ENCODE measurements around the gene ACSF3. TPM values are rescaled to one million over a fixed set of nuclear protein-coding genes. Genes with fewer than 3 reads are reported as not detected.

Gene ACSF3
- total and polyA plus RNA-seq, 2 of the 4 experiments (the other 2 are of a cell fraction): 9.5 to 14.2 TPM

DNA sequence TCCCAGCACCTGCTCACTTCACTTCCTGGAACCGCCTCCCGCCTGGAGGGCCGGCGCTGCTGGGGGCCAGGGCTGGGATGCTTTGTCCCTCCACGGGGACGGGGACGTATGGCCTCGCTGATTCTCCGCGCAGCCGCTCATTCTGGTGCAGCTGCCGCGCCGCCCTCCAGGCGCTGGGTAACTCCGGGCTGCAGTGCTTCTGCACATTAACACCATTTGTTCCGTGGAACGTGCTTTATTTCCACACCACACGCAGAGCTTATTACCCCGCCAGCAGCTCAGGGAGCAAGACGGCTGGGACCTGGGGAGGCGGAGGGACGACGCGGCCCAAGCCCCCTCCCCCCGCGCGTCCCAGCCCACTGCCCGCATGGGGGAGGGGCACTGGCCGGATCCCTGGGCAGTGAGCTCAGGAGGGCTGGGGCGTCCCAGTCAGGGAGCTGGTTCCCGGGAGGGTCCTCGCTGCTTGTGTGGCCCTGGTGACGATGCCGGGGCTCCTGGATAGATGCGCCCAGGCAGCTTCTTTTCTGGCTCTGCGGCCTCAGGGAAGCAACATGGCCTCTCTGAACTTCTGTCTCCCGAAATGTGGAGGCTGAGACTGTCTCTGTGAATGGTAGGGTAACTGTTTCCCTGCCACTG, 45.4 kb upstream of the ACSF3 start:
- CTCF ChIA-PET: no interaction called here

More for the DNA sequence above, 45.4 kb upstream of the ACSF3 start:
- H3K27me3 ChIP-seq (ENCODE audit: control insufficient read depth, insufficient read depth, low read length): peaks cover 46% of the 10 kb centered on the region
- H4K20me1 ChIP-seq (ENCODE audit: insufficient read depth, low read length): no peaks in the 10 kb centered on the region; the same call in 1 of the 2 replicates
- in situ Hi-C loops (cut with MboI; ENCODE audit: low sequenced_read_pairs): no loop called here
- H3K27ac ChIP-seq (ENCODE audit: insufficient read depth, low read length): no peak overlapping the region
- H2AK9ac ChIP-seq (replicated peaks; ENCODE audit: low read depth, low read length, poor library complexity): no peak overlapping the region
- no peak overlapping the region for H4K5ac ChIP-seq (ENCODE audit: low read depth, low read length)
- H3K9me3 ChIP-seq (ENCODE audit: control insufficient read depth, insufficient read depth, low read length): no peaks in the 10 kb centered on the region
- no peak overlapping the region for H3K4me3 ChIP-seq (ENCODE audit: insufficient read depth, low read depth, low read length)
- no peak overlapping the region for H3K4ac ChIP-seq (ENCODE audit: low read depth, low read length)
- H3K18ac ChIP-seq (ENCODE audit: low read depth, low read length): no peak overlapping the region
- no peak overlapping the region for H2BK120ac ChIP-seq (ENCODE audit: low read depth, low read length)
- no TSS peak for BruUV-seq (replicated peaks)
- H3K9ac ChIP-seq (ENCODE audit: low read depth, low read length): no peak overlapping the region
- no peak overlapping the region for H3K56ac ChIP-seq (ENCODE audit: extremely low read depth, insufficient read depth, low read length)
- H3K4me2 ChIP-seq (ENCODE audit: low read depth, low read length): no peak overlapping the region
- H2AFZ ChIP-seq (replicated peaks; ENCODE audit: low read length, poor library complexity): no peak overlapping the region
- no peak overlapping the region for H2BK20ac ChIP-seq (ENCODE audit: low read depth, low read length)
- no peaks in the 10 kb centered on the region for H3K79me1 ChIP-seq (ENCODE audit: low read depth in 1 of 2, low read length in 2 of 2)
- intact Hi-C loops (cut with micrococcal nuclease): no loop called here
- TF ChIP-seq NFE2L2 (IDR thresholded peaks at IDR 0.05; ENCODE audit: low read depth, low read length): no peak
- TF ChIP-seq RCOR1 (IDR thresholded peaks at IDR 0.05; ENCODE audit: insufficient replicate concordance, low read length): no peak
- TF ChIP-seq MAZ (IDR thresholded peaks at IDR 0.05; ENCODE audit: borderline replicate concordance, low read depth, low read length): no peak
- no peak for TF ChIP-seq RAD21 (IDR thresholded peaks at IDR 0.05; ENCODE audit: low read length)
- TF ChIP-seq, protein P1, sequence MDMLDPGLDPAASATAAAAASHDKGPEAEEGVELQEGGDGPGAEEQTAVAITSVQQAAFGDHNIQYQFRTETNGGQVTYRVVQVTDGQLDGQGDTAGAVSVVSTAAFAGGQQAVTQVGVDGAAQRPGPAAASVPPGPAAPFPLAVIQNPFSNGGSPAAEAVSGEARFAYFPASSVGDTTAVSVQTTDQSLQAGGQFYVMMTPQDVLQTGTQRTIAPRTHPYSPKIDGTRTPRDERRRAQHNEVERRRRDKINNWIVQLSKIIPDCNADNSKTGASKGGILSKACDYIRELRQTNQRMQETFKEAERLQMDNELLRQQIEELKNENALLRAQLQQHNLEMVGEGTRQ (IDR thresholded peaks at IDR 0.05; ENCODE audit: low read depth, low read length): no peak
- TF ChIP-seq, protein P2, sequence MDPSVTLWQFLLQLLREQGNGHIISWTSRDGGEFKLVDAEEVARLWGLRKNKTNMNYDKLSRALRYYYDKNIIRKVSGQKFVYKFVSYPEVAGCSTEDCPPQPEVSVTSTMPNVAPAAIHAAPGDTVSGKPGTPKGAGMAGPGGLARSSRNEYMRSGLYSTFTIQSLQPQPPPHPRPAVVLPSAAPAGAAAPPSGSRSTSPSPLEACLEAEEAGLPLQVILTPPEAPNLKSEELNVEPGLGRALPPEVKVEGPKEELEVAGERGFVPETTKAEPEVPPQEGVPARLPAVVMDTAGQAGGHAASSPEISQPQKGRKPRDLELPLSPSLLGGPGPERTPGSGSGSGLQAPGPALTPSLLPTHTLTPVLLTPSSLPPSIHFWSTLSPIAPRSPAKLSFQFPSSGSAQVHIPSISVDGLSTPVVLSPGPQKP (IDR thresholded peaks at IDR 0.05; ENCODE audit: borderline replicate concordance, low read depth, low read length): no peak
- TF ChIP-seq POLR2A (IDR thresholded peaks at IDR 0.05; ENCODE audit: low read depth, low read length): no peak
- no peak for TF ChIP-seq FOS (IDR thresholded peaks at IDR 0.05; ENCODE audit: low read depth, low read length)
- TF ChIP-seq CEBPB (IDR thresholded peaks at IDR 0.05; ENCODE audit: low read depth, low read length): no peak
- TF ChIP-seq, protein P3, sequence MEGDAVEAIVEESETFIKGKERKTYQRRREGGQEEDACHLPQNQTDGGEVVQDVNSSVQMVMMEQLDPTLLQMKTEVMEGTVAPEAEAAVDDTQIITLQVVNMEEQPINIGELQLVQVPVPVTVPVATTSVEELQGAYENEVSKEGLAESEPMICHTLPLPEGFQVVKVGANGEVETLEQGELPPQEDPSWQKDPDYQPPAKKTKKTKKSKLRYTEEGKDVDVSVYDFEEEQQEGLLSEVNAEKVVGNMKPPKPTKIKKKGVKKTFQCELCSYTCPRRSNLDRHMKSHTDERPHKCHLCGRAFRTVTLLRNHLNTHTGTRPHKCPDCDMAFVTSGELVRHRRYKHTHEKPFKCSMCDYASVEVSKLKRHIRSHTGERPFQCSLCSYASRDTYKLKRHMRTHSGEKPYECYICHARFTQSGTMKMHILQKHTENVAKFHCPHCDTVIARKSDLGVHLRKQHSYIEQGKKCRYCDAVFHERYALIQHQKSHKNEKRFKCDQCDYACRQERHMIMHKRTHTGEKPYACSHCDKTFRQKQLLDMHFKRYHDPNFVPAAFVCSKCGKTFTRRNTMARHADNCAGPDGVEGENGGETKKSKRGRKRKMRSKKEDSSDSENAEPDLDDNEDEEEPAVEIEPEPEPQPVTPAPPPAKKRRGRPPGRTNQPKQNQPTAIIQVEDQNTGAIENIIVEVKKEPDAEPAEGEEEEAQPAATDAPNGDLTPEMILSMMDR (conservative IDR thresholded peaks at IDR 0.05; ENCODE audit: low read depth, low read length): no peak
- no peak for TF ChIP-seq RFX5 (IDR thresholded peaks at IDR 0.05; ENCODE audit: low read depth, low read length)
- TF ChIP-seq CHD1 (IDR thresholded peaks at IDR 0.05; ENCODE audit: low read depth, low read length): no peak
- TF ChIP-seq SMC3 (IDR thresholded peaks at IDR 0.05; ENCODE audit: low read depth, low read length): no peak
- no peak for TF ChIP-seq MAFK (IDR thresholded peaks at IDR 0.05; ENCODE audit: low read depth, low read length)
- H4K8ac ChIP-seq (ENCODE audit: low read depth in 2 of 2, low read length in 2 of 2): no peak overlapping the region
- no peak overlapping the region for H3K14ac ChIP-seq (replicated peaks; ENCODE audit: low read depth, low read length)
- H2BK15ac ChIP-seq (ENCODE audit: low read depth, low read length): no peak overlapping the region
- H3K4me1 ChIP-seq (ENCODE audit: control insufficient read depth, insufficient read depth, low read length): no peaks in the 10 kb centered on the region
- H3K23ac ChIP-seq (ENCODE audit: low read depth, low read length): no peak overlapping the region
- H2BK5ac ChIP-seq (ENCODE audit: low read depth, low read length, poor library complexity, severe bottlenecking): no peak overlapping the region
- no peaks in the 10 kb centered on the region for H3K9me1 ChIP-seq (ENCODE audit: insufficient read depth, low read length)
- H3K36me3 ChIP-seq (ENCODE audit: control insufficient read depth, insufficient read depth, low read length): no peaks in the 10 kb centered on the region
- DNase-seq (no peak), ATAC-seq (ENCODE audit: low read depth) (no peak)
- 16% methylated on average over 18 of the region's 38 CpGs; no CpG with 5 or more reads in 1 of the 2 experiments for WGBS, 2 experiments (ENCODE audit: extremely low coverage in 2 of 2, insufficient read length in 1 of 2)
- no peak overlapping the region for H4K91ac ChIP-seq (ENCODE audit: insufficient read depth, low read depth, low read length)
- POLR2A ChIA-PET (ENCODE audit: unreplicated experiment): interaction anchor here (0.5 kb wide), 1 partner anchor 12 kb away, joined by 12 read pairs; no protein-coding TSS in a partner anchor
- H2AK5ac ChIP-seq (ENCODE audit: low read depth, low read length): no peak overlapping the region
- dilution Hi-C loops (cut with HindIII; ENCODE audit: low sequenced_read_pairs, unreplicated experiment): no loop called here
